OCI-LY3 (cell line): ENCODE data around the gene NAA16.

Experiments used
- H2AFZ ChIP-seq: fragments of 200-600, 300-600 bp; shearing (Covaris generic); 2 replicates; pipeline ENCODE4 v1.6.0; 2014; ENCODE audit warnings: antibody characterized with exemption, low read depth, low read length
- H3K27ac ChIP-seq: fragments of 200-600, 300-600 bp; sonication (generic); 2 replicates; pipeline ENCODE4 v1.5.1; 2014; ENCODE audit warnings: mild to moderate bottlenecking, low read length, moderate library complexity, mixed read lengths
- H3K27me3 ChIP-seq: fragments of 200-600, 300-600 bp; sonication (generic); 2 replicates; pipeline ENCODE4 v1.6.1; 2014; ENCODE audit warnings: low read depth, low read length, mixed read lengths
- H3K36me3 ChIP-seq: fragments of 200-600, 300-600 bp; sonication (generic); replicated peaks from 2 replicates; pipeline ENCODE3; 2014; ENCODE audit warnings: low read depth, low read length, mixed read lengths
- H3K4me1 ChIP-seq: fragments of 300-600, 200-600 bp; sonication (generic); 2 replicates; pipeline ENCODE4 v1.6.1; 2014; ENCODE audit warnings: low read length, mixed read lengths
- H3K4me2 ChIP-seq: fragments of 200-600, 300-600 bp; sonication (generic); 2 replicates; pipeline ENCODE4 v1.6.1; 2014; ENCODE audit warnings: low read length, mixed read lengths
- H3K4me3 ChIP-seq: fragments of 300-600, 200-600 bp; sonication (generic); 2 replicates; pipeline ENCODE4 v1.5.1; 2014; ENCODE audit warnings: antibody characterized with exemption, mild to moderate bottlenecking, low read length, moderate library complexity
- H3K79me2 ChIP-seq: fragments of 300-600, 200-600 bp; shearing (Covaris generic); 2 replicates; pipeline ENCODE4 v1.6.1; 2014; ENCODE audit warnings: mild to moderate bottlenecking, low read length, mixed read lengths
- H3K9ac ChIP-seq: fragments of 300-600, 200-600 bp; shearing (Covaris generic); 2 replicates; pipeline ENCODE4 v1.6.0; 2014; ENCODE audit warnings: mild to moderate bottlenecking, low read length, moderate library complexity
- H3K9me3 ChIP-seq: fragments of 200-600, 300-600 bp; shearing (Covaris generic); 2 replicates; pipeline ENCODE4 v1.6.1; 2014; ENCODE audit warnings: low read length, mixed read lengths; ENCODE audit not compliant: insufficient read depth
- H4K20me1 ChIP-seq: fragments of 200-600, 300-600 bp; sonication (generic); 2 replicates; pipeline ENCODE4 v1.6.1; 2016; ENCODE audit warnings: low read length, mixed read lengths; ENCODE audit not compliant: insufficient read depth
- CTCF ChIP-seq: fragments of 200-600, 300-600 bp; sonication (generic); IDR thresholded peaks from 2 replicates; pipeline ENCODE4 v1.5.1; 2014; ENCODE audit warnings: antibody characterized with exemption, low read length, low read depth
- EZH2phosphoT487 ChIP-seq: fragments of 200-600 bp; shearing (Covaris generic); IDR thresholded peaks from 2 replicates; pipeline ENCODE4 v1.6.1; 2018; ENCODE audit warnings: antibody characterized with exemption, mixed run types, low read depth

NAA16 gene

GRCh38 chr13:41370736-41371135 is 59.7 kb downstream of the NAA16 start:
- Histone ChIP-seq H3K9ac (no peak overlapping the region), H3K79me2 (no peaks in the 10 kb centered on the region), H3K36me3 (peaks cover 65% of the 10 kb centered on the region), H2AFZ (no peak overlapping the region), H3K4me1 (no peaks in the 10 kb centered on the region), H3K27ac (no peak overlapping the region), H3K4me3 (no peak overlapping the region), H3K27me3 (no peaks in the 10 kb centered on the region), H3K9me3 (no peaks in the 10 kb centered on the region), H3K4me2 (no peak overlapping the region), H4K20me1 (no peaks in the 10 kb centered on the region)
- TF ChIP-seq EZH2phosphoT487 (no peak), CTCF (no peak)

- no peaks in the 10 kb centered on the region for H4K20me1 ChIP-seq
- peaks cover 29% of the 10 kb centered on the region for H3K36me3 ChIP-seq
- H3K27me3 ChIP-seq: no peaks in the 10 kb centered on the region
- H3K9ac ChIP-seq: no peak overlapping the region
- H3K4me1 ChIP-seq: no peaks in the 10 kb centered on the region
- H3K79me2 ChIP-seq: no peaks in the 10 kb centered on the region
- H3K9me3 ChIP-seq: no peaks in the 10 kb centered on the region
- no peak overlapping the region for H3K27ac ChIP-seq
- no peak for TF ChIP-seq EZH2phosphoT487
- no peak for TF ChIP-seq CTCF
- H3K4me3 ChIP-seq: no peak overlapping the region
- no peak overlapping the region for H3K4me2 ChIP-seq
- no peak overlapping the region for H2AFZ ChIP-seq
Measured at GRCh38 chr13:41377446-41377845, 66.4 kb downstream of the NAA16 start.

- H3K4me3 ChIP-seq: no peak overlapping the region
- no peak overlapping the region for H2AFZ ChIP-seq
- no peaks in the 10 kb centered on the region for H3K27me3 ChIP-seq
- H3K4me2 ChIP-seq: no peak overlapping the region
- no peaks in the 10 kb centered on the region for H3K36me3 ChIP-seq
- H3K9me3 ChIP-seq: no peaks in the 10 kb centered on the region
- no peak overlapping the region for H3K27ac ChIP-seq
- no peak for TF ChIP-seq CTCF
- TF ChIP-seq EZH2phosphoT487: no peak
- H3K79me2 ChIP-seq: no peaks in the 10 kb centered on the region
- no peaks in the 10 kb centered on the region for H4K20me1 ChIP-seq
- no peak overlapping the region for H3K9ac ChIP-seq
- no peaks in the 10 kb centered on the region for H3K4me1 ChIP-seq
Measured at GRCh38 chr13:41382431-41382830, 71.4 kb downstream of the NAA16 start.

GRCh38 chr13:41383386-41383785 is 72.3 kb downstream of the NAA16 start:
- no peak overlapping the region for H3K4me2 ChIP-seq

More at GRCh38 chr13:41383386-41383785, 72.3 kb downstream of the NAA16 start:
- Histone ChIP-seq H3K9ac (no peak overlapping the region), H3K4me3 (no peak overlapping the region), H3K4me1 (no peaks in the 10 kb centered on the region), H3K9me3 (no peaks in the 10 kb centered on the region), H2AFZ (no peak overlapping the region), H4K20me1 (no peaks in the 10 kb centered on the region), H3K79me2 (no peaks in the 10 kb centered on the region), H3K36me3 (no peaks in the 10 kb centered on the region), H3K27ac (no peak overlapping the region), H3K27me3 (no peaks in the 10 kb centered on the region)
- TF ChIP-seq EZH2phosphoT487: no peak
- TF ChIP-seq CTCF: no peak
